ENCODE measurements around the gene CHAT. TPM values are rescaled to one million over a fixed set of nuclear protein-coding genes. Genes with fewer than 3 reads are reported as not detected.

Gene CHAT
- total RNA-seq, 1 experiment from 2014 or later = not detected

DNA sequence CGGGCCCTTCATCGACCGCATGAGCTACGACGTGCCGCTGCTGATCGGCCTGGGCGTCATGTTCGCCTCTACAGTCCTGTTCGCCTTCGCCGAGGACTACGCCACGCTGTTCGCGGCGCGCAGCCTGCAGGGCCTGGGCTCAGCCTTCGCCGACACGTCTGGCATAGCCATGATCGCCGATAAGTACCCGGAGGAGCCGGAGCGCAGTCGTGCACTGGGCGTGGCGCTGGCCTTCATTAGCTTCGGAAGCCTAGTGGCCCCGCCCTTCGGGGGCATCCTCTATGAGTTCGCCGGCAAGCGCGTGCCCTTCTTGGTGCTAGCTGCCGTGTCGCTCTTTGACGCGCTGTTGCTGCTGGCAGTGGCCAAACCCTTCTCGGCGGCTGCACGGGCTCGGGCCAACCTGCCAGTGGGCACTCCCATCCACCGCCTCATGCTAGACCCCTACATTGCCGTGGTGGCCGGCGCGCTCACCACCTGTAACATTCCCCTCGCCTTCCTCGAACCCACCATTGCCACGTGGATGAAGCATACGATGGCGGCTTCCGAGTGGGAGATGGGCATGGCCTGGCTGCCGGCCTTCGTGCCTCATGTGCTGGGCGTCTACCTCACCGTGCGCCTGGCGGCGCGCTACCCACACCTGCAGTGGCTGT is 2.5 kb upstream of the CHAT start:
- no peak overlapping the region for H3K9ac ChIP-seq (ENCODE audit: low read length)
- no TSS peak for BruUV-seq (replicated peaks)
- H3K27ac ChIP-seq (ENCODE audit: low read depth, low read length) = no peak overlapping the region
- TF ChIP-seq POLR2AphosphoS5 (IDR thresholded peaks at IDR 0.05; ENCODE audit: low read depth, low read length) = no peak
- no peak for TF ChIP-seq SP1 (IDR thresholded peaks at IDR 0.05; ENCODE audit: low read depth)
- no peak for TF ChIP-seq EGR1 (IDR thresholded peaks at IDR 0.05; ENCODE audit: low read depth)
- TF ChIP-seq ZBTB33 (IDR thresholded peaks at IDR 0.05; ENCODE audit: extremely low read depth, insufficient replicate concordance, low read length) = no peak
- TF ChIP-seq POLR2A (IDR thresholded peaks at IDR 0.05; ENCODE audit: borderline replicate concordance, extremely low read depth, insufficient read depth, insufficient read length) = no peak
- TF ChIP-seq ZFX (IDR thresholded peaks at IDR 0.05) = no peak
- TF ChIP-seq REST (IDR thresholded peaks at IDR 0.05; ENCODE audit: low read depth) = no peak
- no peaks in the 10 kb centered on the region for H4K20me1 ChIP-seq (ENCODE audit: insufficient read depth)
- ChIA-PET POLR2A (no interaction called here), CTCF (no interaction called here), RAD21 (ENCODE audit: low non-redundant PET in 1 of 2, low total read pairs in 2 of 2, uncharacterized antibody in 2 of 2, unreplicated experiment in 2 of 2) (no interaction called here)
- no peaks in the 10 kb centered on the region for H3K36me3 ChIP-seq (ENCODE audit: control insufficient read depth in 1 of 2, insufficient read depth in 2 of 2, low read length in 2 of 2)
- no peak for DNase-seq (ENCODE audit: low read depth, low spot score)
- no peaks in the 10 kb centered on the region for H3K9me3 ChIP-seq (ENCODE audit: control insufficient read depth in 1 of 2, insufficient read depth in 1 of 2, low read depth in 1 of 2, low read length in 2 of 2)
- no peaks in the 10 kb centered on the region for H3K79me2 ChIP-seq (ENCODE audit: insufficient read depth, low read length)
- no peak overlapping the region for H3K4me2 ChIP-seq (ENCODE audit: low read length)
- peaks cover 0 to 3% of the 10 kb centered on the region in 2 experiments; a peak in 2 of 4 replicates for H3K4me1 ChIP-seq (ENCODE audit: control insufficient read depth in 1 of 2, insufficient read depth in 2 of 2, low read length in 2 of 2)
- H2AFZ ChIP-seq (ENCODE audit: low read depth, low read length, poor library complexity, severe bottlenecking) = no peak overlapping the region
- no peaks in the 10 kb centered on the region for H3K9me2 ChIP-seq (ENCODE audit: insufficient read depth)
- intact Hi-C loops (cut with micrococcal nuclease) = no loop called here
- no peak for ATAC-seq
- H3K27me3 ChIP-seq (ENCODE audit: insufficient read depth, low read length) = no peaks in the 10 kb centered on the region
- no peak overlapping the region for H3K4me3 ChIP-seq (replicated peaks in 1 of 2; ENCODE audit: low read depth in 1 of 2, low read length in 2 of 2)

All from HCT116 (cell line).